Mammary epithelial cell (primary cell): Measurements from ENCODE around the gene PROCR.

Source experiments
- CTCF ChIP-seq, 2 donors: IDR thresholded peaks in 1 of 2; conservative IDR thresholded peaks in 1 of 2; 2 replicates each; pipeline ENCODE4 v1.5.1; 2011 to 2012; ENCODE audit warnings: inconsistent platforms in 2 of 2, low read length in 2 of 2, mild to moderate bottlenecking in 2 of 2, control low read depth in 1 of 2, low read depth in 1 of 2; ENCODE audit not compliant: insufficient read depth in 1 of 2; ENCODE audit errors: extremely low read depth in 1 of 2
- EZH2 ChIP-seq: IDR thresholded peaks from 2 replicates; pipeline ENCODE4 v1.6.1; 2012; ENCODE audit warnings: low read length, inconsistent platforms, borderline replicate concordance

- no peak for TF ChIP-seq CTCF (conservative IDR thresholded peaks at IDR 0.05 in 1 of 2, IDR thresholded peaks at IDR 0.05 in 1 of 2; ENCODE audit: extremely low read depth in 1 of 2, insufficient read depth in 1 of 2, low read depth in 1 of 2, low read length in 2 of 2)
- no peak for TF ChIP-seq EZH2
Observed at GRCh38 chr20:35125753-35126152, 46.1 kb upstream of the PROCR start.
